Posterior vena cava (tissue), 2 donors: ENCODE measurements around the gene CAPNS2. TPM values are rescaled to one million over a fixed set of nuclear protein-coding genes. Genes with fewer than 3 reads are reported as not detected.

Experiments used
- DNase-seq: peaks from one replicate; pipeline ENCODE4 v3.0.0-alpha.2; 2020; ENCODE audit warnings: low spot score
- intact Hi-C, 2 donors: fragments of 100-400 bp; cut with DNase I; formaldehyde crosslinking; loops; one replicate each; pipeline versions ENCODE4 v1.14.1 to v1.14.2; 2022 to 2023
- long read RNA-seq, 2 donors: library from polyadenylated mRNA; unstranded; transcript quantifications; one replicate each; pipeline ENCODE4 v2.0.0, GENCODE V29; 2020 to 2021
- total RNA-seq, 2 donors: library from RNA; stranded (reverse); fragmentation: NEBNext Ultra II Directional; extraction: Animal tissue kit (Norgen Biotek cat#: 25700); gene quantifications; one replicate each; pipeline ENCODE4 v1.2.1, GENCODE V29; 2021
- donor health status: DM: yes; HTN: yes; CAD: no.
- donor health status: DM: yes; HTN: yes; CAD: no.

CAPNS2 gene
- total RNA-seq, result under 1 TPM in 1 of 2 donors, not detected in 1; 0.83 TPM
- long read RNA-seq, donor 1, result 0 reads
- long read RNA-seq, donor 2, result 0 reads

GRCh38 chr16:55566432-55567175 lies at the start of gene CAPNS2:
CAPNS2 (plus strand) TSS chr16:55566684; CDS start chr16:55566757, 73 bp downstream.
- intact Hi-C loops, result no loop called here

GRCh38 chr16:55521792-55522191 lies 44.7 kb upstream of the CAPNS2 start:
- intact Hi-C loops, result no loop called here
- no peak for DNase-seq

More at GRCh38 chr16:55566432-55567175, at the start of gene CAPNS2:
- no peak for DNase-seq

- intact Hi-C loops, result no loop called here
- no peak for DNase-seq
Observed at GRCh38 chr16:55526441-55526840, 40.0 kb upstream of the CAPNS2 start.

GRCh38 chr16:55527885-55528284 lies 38.6 kb upstream of the CAPNS2 start:
- intact Hi-C loops, result no loop called here

GRCh38 chr16:55529018-55529417 lies 37.5 kb upstream of the CAPNS2 start:
- intact Hi-C loops, result no loop called here

More at GRCh38 chr16:55527885-55528284, 38.6 kb upstream of the CAPNS2 start:
- DNase-seq, result no peak

GRCh38 chr16:55530316-55530856 lies 36.1 kb upstream of the CAPNS2 start:
- intact Hi-C loops, result no loop called here
- DNase-seq, result no peak

More at GRCh38 chr16:55529018-55529417, 37.5 kb upstream of the CAPNS2 start:
- DNase-seq, result no peak

- intact Hi-C loops, result no loop called here
- DNase-seq, result no peak
Observed at GRCh38 chr16:55532227-55532626, 34.3 kb upstream of the CAPNS2 start.

GRCh38 chr16:55534756-55535155 lies 31.7 kb upstream of the CAPNS2 start:
- DNase-seq, result no peak
- intact Hi-C loops, result no loop called here

- DNase-seq, result no peak
- intact Hi-C loops, result no loop called here
Observed at GRCh38 chr16:55539049-55539448, 27.4 kb upstream of the CAPNS2 start.

GRCh38 chr16:55539488-55539887 lies 27.0 kb upstream of the CAPNS2 start:
- no peak for DNase-seq
- intact Hi-C loops, result no loop called here

- intact Hi-C loops, result loop anchor here in 1 of 2 donors (10.0 kb wide), 1 partner anchor 75 kb away; no protein-coding TSS in a partner anchor
- no peak for DNase-seq
Observed at GRCh38 chr16:55540221-55540620, 26.3 kb upstream of the CAPNS2 start.

- no peak for DNase-seq
- intact Hi-C loops, result loop anchor here in 1 of 2 donors (10.0 kb wide), 1 partner anchor 78 kb away; no protein-coding TSS in a partner anchor
Observed at GRCh38 chr16:55542459-55543082, 23.9 kb upstream of the CAPNS2 start.

- intact Hi-C loops, result loop anchor here in 1 of 2 donors (10.0 kb wide), 1 partner anchor 79 kb away; no protein-coding TSS in a partner anchor
- DNase-seq, result no peak
Observed at GRCh38 chr16:55543472-55543871, 23.0 kb upstream of the CAPNS2 start.

GRCh38 chr16:55552621-55553020 lies 13.9 kb upstream of the CAPNS2 start:
- intact Hi-C loops, result no loop called here
- DNase-seq, result no peak

- intact Hi-C loops, result no loop called here
Observed at GRCh38 chr16:55555436-55555835, 11.0 kb upstream of the CAPNS2 start.

GRCh38 chr16:55557186-55557585 lies 9.3 kb upstream of the CAPNS2 start:
- DNase-seq, result no peak
- intact Hi-C loops, result no loop called here

More at GRCh38 chr16:55555436-55555835, 11.0 kb upstream of the CAPNS2 start:
- DNase-seq, result no peak

- intact Hi-C loops, result no loop called here
- DNase-seq, result no peak
Observed at GRCh38 chr16:55559233-55559632, 7.3 kb upstream of the CAPNS2 start.

GRCh38 chr16:55559933-55560516 lies 6.5 kb upstream of the CAPNS2 start:
- intact Hi-C loops, result no loop called here
- no peak for DNase-seq

GRCh38 chr16:55561319-55561848 lies 5.1 kb upstream of the CAPNS2 start:
- DNase-seq, result no peak
- intact Hi-C loops, result no loop called here

GRCh38 chr16:55562936-55563335 lies 3.5 kb upstream of the CAPNS2 start:
- DNase-seq, result no peak
- intact Hi-C loops, result no loop called here
